ENCODE data around the gene SLC13A5.

Gene SLC13A5

GRCh38 chr17:6639014-6639585 lies 74.1 kb downstream of the SLC13A5 start:
- DNase-seq (ENCODE audit: low read depth in 2 of 2): no peak

DNA sequence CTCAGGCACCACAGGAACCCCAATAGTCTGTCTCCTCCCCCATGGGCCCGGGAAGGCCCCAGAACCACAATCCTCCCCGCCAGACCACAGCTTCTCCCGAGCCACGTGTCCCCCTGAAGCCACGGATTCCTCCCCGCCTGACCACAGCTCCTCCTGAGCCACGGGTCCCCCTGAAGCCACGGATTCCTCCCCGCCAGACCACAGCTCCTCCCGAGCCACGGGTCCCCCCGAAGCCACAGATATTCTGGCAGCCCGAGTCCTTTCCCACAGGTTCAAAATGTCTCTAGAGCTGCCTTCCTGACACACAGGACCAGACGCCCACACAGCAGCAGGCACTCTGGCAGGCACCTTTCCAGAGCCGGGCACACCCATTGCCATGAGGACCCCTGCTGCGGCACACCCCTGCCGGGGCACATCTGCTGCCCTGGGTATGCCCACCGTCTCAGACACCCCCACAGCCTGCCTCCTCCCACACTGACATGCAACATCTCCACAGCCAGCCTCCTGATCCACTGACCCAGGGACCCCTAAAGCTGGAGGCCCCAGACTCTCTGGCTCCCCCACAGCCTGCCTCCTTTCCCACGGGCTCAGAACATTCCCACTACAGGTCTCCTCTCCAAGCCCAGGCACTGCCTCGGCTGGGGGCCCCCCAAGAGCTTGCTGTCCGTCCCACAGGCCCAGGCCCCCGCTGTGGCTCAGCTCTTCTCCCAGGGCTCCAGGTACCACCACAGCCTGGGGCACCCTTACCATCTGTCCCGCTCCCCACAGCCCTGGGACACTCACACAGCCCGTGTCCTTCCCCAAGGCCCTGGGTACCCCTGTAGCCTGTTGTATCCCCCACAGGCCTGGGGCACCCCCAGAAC lies 74.9 kb downstream of the SLC13A5 start:
- DNase-seq (ENCODE audit: low read depth in 2 of 2): no peak

DNA sequence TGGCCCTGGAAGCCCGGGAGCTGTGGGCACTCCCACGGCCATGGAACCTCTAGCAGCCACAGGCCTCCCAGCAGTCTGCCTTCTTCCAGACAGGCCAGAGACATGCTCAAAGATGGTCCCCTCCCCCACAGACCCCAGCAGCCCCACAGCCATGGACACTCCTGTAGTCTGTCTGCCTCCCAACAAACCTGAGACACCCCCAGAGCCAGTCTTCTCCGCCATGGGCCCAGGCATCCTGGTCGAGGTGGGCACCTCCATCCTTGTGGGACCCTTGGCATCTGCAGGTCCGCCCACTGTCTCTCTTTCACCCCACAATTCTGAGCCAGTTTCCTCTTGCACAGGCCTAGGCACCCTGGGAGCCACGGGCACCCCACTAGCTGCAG lies 75.7 kb downstream of the SLC13A5 start:
- no peak for DNase-seq (ENCODE audit: low read depth in 2 of 2)

DNA sequence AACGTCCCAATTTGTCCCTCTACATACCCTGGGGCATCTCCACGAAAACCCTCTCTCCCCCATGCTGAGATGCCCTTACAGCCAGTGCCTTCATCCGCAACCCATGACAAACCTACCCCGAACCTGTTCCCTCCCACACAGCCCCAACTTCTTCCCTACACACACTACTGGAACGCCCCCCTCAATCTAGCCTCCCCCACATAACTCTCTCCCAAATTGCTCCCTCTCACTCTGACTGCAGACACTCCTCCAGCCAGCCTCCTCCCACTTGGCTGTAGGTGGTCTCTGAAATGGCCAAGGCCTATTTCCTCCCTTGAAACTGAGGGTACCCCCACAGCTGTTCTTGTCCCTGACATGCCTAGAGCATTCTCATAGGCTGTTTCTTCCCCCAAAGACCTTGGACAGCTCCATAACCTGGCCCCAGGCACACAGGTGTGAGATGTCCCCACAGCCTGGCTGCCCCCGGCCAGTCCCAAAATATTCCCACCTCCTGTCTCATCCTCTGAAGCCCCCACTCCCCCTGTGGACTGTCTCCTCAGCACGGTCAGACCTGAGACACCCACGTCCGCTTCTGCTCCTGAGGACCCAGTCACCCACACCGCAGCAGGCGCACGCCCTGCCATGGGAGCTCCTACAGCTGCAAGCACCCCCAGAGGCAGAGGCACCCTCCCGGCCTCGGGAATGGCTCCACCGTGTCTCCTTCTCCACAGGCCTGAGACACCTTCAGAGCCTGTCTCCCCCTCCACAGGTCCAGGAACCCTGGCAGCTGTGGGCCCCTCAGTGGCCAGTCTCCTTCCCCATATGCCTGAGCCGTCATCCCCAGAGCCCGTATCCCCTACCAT lies 76.3 kb downstream of the SLC13A5 start:
- DNase-seq (ENCODE audit: low read depth in 2 of 2): no peak

DNA sequence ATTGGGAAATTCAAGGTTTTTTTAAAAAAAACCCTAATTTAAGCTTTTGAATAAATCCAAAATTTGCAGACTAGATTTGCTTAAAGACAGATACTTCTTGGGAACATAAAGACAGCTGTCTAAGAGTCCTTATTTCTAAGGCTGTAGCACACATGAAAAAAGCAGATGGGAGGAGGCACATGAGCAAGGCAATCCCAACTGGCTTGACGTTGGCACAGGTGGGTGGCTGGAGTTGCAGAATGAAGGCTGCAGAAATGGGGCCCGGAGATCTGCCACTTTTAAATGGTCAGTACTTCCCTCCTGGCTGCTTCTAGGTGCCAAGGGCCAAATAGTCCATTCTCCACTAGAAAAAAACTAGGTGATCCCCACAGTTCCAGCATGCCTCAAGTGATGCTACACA lies 77.1 kb downstream of the SLC13A5 start:
- DNase-seq (ENCODE audit: low read depth in 2 of 2): no peak
